ENCODE results near the gene LRRC31. TPM values are rescaled to one million over a fixed set of nuclear protein-coding genes. Genes with fewer than 3 reads are reported as not detected.

The LRRC31 gene
- total RNA-seq: not detected

DNA sequence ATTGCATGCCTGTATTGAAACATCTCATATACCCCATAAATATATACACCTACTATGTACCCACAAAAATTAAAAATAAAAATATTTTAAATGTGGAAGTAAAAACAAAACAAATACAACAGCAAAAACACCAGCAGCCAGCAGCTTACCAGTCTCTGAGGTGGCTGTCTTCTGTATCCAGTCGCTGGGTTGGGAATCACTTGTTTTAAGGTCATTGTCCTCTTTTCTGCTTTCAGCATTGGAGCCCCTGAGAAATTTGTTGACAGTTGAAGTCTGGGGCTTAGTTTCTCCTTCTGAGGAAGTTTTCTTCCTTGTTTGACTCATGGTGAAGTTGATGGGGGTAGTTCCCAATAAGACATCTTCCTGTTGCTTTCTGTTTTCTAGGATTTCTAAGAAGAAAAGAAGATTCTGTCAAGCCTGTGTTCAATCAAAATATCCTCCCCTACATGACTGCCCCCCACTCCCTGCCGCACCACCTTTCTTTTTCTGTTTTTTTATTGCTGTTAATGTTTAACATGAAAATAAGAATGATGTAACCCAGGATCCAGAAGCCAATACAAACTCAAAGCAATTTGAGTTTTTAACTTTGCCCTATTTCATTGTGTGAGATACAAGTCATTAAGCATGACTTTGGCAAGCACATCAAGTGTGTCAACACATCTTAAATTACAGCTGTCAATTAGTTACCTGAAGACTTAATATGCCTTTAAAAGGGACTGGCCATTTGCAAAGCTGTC lies at the start of gene LRRC31:
Gene LRRC31, minus strand, starts transcription at position 452 of the 737 bp plus-strand sequence. Its CDS starts 128 bp downstream, at position 324.
- ChIA-PET POLR2A (no interaction called here), CTCF (no interaction called here)
- Mint-ChIP-seq H3K4me3 (no peak within 1 kb of the TSS), H3K36me3 (ENCODE audit: low read depth) (no peaks in the 10 kb centered on the region), H3K4me1 (peaks cover 33% of the 10 kb centered on the region), H3K9me3 (no peaks in the 10 kb centered on the region), H3K27me3 (peaks cover 10% of the 10 kb centered on the region), H3K27ac (no peak within 1 kb of the TSS)
- DNase-seq: no peak

DNA sequence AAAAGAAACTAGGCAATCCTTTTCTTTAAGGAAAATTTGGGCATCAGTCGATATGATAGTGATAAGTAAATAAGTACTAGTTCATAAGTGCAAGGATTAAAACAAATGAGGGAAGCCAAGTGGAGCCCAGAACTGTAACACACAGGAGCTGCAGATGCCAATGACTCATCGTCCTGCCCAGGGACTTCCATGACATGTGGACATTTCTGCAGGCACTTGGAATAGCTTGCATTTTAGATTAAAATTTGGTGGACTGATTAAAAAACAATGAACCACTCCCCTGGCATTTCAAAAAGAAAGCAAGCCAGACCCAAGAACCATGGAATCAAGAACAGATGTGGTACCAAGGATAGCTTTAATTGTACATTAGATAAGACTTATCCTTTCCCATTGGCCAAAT lies 44.6 kb upstream of the LRRC31 start:
- ChIA-PET POLR2A (no interaction called here), CTCF (interaction anchor here (0.8 kb wide), 1 partner anchor 66 kb away, joined by 3 read pairs; no protein-coding TSS in a partner anchor)
- DNase-seq: no peak
- Mint-ChIP-seq H3K27ac (no peak overlapping the region), H3K27me3 (no peaks in the 10 kb centered on the region), H3K36me3 (ENCODE audit: low read depth) (no peaks in the 10 kb centered on the region), H3K4me3 (no peak overlapping the region), H3K4me1 (no peaks in the 10 kb centered on the region), H3K9me3 (no peaks in the 10 kb centered on the region)

DNA sequence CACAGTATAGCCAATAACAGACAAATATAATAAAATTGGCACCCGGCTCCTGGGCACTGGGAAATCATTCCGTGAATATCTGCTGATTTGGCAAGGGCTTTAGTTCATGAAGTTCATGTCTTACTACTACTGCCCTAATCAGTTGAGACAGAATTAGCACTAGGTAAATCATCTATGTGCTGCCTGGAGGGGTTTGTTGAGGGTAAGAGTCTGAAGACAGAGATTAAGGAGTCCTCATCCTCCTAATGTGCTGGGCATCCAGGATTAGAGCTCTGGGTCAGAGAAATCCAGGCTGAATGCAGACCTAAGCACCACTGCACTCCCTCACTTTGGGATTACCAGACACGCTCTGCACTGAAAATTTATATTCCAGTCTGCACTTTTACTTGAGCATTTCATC lies 43.6 kb upstream of the LRRC31 start:
- Mint-ChIP-seq H3K27me3 (no peaks in the 10 kb centered on the region), H3K4me1 (no peaks in the 10 kb centered on the region), H3K27ac (no peak overlapping the region), H3K4me3 (no peak overlapping the region), H3K36me3 (ENCODE audit: low read depth) (no peaks in the 10 kb centered on the region), H3K9me3 (no peaks in the 10 kb centered on the region)
- no peak for DNase-seq
- POLR2A ChIA-PET: no interaction called here
- CTCF ChIA-PET: no interaction called here

DNA sequence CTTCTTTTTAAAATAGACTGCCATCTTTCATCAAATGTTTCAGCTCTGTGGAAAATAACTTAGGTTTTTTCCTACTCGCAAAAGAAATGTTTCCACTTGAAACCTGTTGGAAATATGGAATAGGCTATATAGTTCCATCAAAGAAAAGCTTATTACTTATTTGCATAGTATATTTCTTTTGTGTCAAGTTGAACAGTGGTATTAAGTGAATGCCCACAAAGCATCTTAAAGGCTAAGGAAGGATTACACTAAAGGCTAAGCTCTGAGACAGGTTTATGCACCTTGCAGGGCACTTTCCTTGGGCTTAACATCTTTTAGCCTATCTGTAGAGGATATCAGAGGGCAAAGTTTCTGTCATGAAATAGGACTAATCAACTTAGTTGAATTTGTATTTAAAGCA lies 41.5 kb upstream of the LRRC31 start, which contains the start of gene SAMD7:
Gene SAMD7, plus strand, starts transcription at position 301 of the 400 bp plus-strand sequence. CDS start 7,927 bp downstream, outside the sequence.
- H3K4me1 Mint-ChIP-seq: no peaks in the 10 kb centered on the region
- POLR2A ChIA-PET: interaction anchor here (0.6 kb wide), 1 partner anchor 76 kb away, joined by 3 read pairs; no protein-coding TSS in a partner anchor

DNA sequence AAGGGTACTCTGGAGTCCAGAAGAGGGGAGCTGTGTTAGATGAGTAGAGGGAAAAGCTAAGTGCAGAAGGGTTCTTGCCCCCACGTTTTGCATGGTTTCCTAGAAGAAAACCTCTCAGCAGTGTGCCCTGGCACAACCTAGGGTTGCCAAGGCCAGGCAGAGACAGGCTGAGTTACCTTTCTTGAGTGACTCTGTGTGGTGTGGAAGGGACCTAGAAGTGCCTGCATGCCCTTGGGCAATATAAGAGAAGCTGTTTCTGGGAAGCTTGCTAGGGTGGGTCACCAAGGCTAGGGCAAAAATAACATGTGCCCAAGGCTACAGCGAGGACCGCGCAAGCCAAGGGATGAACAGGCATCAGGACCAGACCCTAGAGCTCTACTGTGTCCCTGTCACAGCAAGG lies 38.2 kb upstream of the LRRC31 start:
- Mint-ChIP-seq H3K27me3 (peaks cover 6% of the 10 kb centered on the region), H3K36me3 (ENCODE audit: low read depth) (no peaks in the 10 kb centered on the region), H3K4me3 (no peak overlapping the region), H3K27ac (no peak overlapping the region), H3K9me3 (no peaks in the 10 kb centered on the region), H3K4me1 (no peaks in the 10 kb centered on the region)
- DNase-seq: no peak
- ChIA-PET CTCF (no interaction called here), POLR2A (no interaction called here)

More for the DNA sequence above, 41.5 kb upstream of the LRRC31 start, which contains the start of gene SAMD7:
- DNase-seq: no peak
- no peak within 1 kb of the TSS for H3K27ac Mint-ChIP-seq
- no peak within 1 kb of the TSS for H3K4me3 Mint-ChIP-seq
- H3K27me3 Mint-ChIP-seq: peaks cover 1% of the 10 kb centered on the region
- no peaks in the 10 kb centered on the region for H3K9me3 Mint-ChIP-seq
- CTCF ChIA-PET: no interaction called here
- no peaks in the 10 kb centered on the region for H3K36me3 Mint-ChIP-seq (ENCODE audit: low read depth)

DNA sequence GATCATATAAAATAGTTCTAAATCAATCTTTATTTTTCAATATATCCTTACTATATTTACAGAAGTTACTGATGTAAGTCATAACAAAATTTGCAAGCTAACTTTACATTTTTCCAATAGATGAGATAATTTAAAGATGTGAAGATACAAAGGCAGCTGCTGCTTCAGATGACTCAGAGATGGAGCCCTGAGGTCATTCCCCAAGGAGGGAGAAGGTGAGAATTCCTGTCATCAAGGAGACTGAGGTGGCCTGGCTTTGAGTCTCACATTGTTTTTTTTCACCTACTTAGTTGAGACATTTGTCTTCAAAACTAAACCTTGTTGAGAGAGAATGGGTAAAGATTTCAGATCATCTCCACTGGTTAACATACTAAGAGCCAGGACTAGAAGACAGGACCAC lies 37.7 kb upstream of the LRRC31 start:
- ChIA-PET POLR2A (no interaction called here), CTCF (no interaction called here)
- peaks cover 6% of the 10 kb centered on the region for H3K27me3 Mint-ChIP-seq
- no peak overlapping the region for H3K27ac Mint-ChIP-seq
- no peaks in the 10 kb centered on the region for H3K9me3 Mint-ChIP-seq
- no peak overlapping the region for H3K4me3 Mint-ChIP-seq
- no peak for DNase-seq
- no peaks in the 10 kb centered on the region for H3K4me1 Mint-ChIP-seq
- no peaks in the 10 kb centered on the region for H3K36me3 Mint-ChIP-seq (ENCODE audit: low read depth)

DNA sequence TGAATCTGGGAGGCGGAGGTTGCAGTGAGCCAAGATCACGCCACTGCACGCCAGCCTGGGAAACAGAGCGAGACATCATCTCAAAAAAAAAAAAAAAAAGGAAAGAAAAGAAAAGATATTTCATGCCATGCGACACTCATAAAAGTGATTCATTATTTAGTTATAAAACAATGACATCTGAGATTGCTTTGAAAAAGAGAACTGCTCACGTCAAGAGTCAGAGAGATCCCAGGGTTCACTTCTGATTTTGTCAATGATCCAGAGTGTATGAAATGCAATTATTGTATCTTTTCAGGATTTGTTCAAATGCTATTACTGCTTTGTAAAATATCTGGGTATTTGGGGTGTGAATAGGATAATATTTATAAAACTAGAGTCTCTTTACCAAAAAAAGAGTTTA lies 35.7 kb upstream of the LRRC31 start:
- peaks cover 7% of the 10 kb centered on the region for H3K9me3 Mint-ChIP-seq
- H3K4me1 Mint-ChIP-seq: no peaks in the 10 kb centered on the region
- no peak overlapping the region for H3K27ac Mint-ChIP-seq
- CTCF ChIA-PET: no interaction called here
- POLR2A ChIA-PET: no interaction called here
- H3K27me3 Mint-ChIP-seq: peaks cover 6% of the 10 kb centered on the region
- DNase-seq: no peak
- no peak overlapping the region for H3K4me3 Mint-ChIP-seq
- H3K36me3 Mint-ChIP-seq (ENCODE audit: low read depth): peaks cover 4% of the 10 kb centered on the region

DNA sequence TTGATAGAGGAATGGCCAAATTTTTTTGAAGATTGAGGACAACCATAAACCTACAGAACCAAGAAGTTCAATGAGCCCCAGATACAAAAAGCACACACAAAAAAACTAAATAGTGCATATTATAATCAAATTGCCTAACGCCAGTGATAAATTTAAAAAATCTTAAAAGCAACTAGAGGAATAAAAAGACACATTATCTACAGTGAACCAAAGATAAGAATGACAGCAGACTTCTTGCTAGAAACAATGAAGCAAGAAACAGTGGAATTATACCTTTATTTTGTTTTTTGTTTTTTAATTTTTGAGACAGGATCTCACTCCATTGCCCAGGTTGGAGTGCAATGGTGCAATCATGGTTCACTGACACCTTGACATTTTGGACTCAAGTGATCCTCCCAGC lies 31.7 kb upstream of the LRRC31 start:
- H3K36me3 Mint-ChIP-seq (ENCODE audit: low read depth): peaks cover 4% of the 10 kb centered on the region
- H3K9me3 Mint-ChIP-seq: peaks cover 11% of the 10 kb centered on the region
- peaks cover 7% of the 10 kb centered on the region for H3K27me3 Mint-ChIP-seq
- no peak overlapping the region for H3K4me3 Mint-ChIP-seq
- ChIA-PET POLR2A (no interaction called here), CTCF (no interaction called here)
- H3K4me1 Mint-ChIP-seq: no peaks in the 10 kb centered on the region
- no peak for DNase-seq
- H3K27ac Mint-ChIP-seq: no peak overlapping the region

DNA sequence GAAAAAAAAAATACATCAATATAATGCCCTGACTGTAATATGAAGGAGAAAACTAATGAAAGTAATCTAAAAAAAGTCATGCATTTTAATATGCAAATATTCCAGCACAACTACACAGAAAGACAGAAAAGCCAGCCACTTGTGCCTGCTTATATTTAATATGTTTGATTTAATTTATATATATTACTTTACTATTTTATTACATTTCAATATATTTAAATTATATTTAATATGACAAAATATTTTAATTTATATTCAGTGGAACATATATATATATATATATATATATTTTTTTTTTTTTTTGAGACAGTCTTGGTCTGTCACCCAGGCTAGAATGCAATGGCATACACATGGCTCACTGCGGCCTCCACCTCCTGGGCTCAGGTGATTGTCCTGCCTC lies 27.5 kb upstream of the LRRC31 start:
- Mint-ChIP-seq H3K4me1 (no peaks in the 10 kb centered on the region), H3K4me3 (no peak overlapping the region), H3K36me3 (ENCODE audit: low read depth) (peaks cover 4% of the 10 kb centered on the region), H3K27me3 (peaks cover 3% of the 10 kb centered on the region), H3K9me3 (peaks cover 11% of the 10 kb centered on the region), H3K27ac (no peak overlapping the region)
- no peak for DNase-seq
- ChIA-PET CTCF (no interaction called here), POLR2A (no interaction called here)

DNA sequence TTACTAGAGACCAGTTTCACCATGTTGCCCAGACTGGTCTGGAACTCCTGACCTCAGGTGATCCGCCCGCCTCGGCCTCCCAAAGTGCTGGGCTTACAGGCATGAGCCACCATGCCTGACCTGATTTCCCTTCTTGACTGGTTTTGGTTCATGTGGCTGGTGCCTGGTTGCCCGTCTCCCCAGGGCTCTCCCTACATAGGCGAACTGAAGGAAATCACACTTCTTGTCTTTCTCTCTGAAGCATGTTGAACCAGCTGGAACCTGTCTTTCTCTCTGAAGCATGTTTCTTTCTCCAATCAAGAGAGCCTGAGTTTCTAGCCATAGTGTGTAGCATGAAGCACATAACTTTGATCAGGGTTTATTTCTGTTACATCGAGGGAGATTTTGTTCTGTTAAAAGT lies 25.3 kb upstream of the LRRC31 start:
- Mint-ChIP-seq H3K36me3 (ENCODE audit: low read depth) (no peaks in the 10 kb centered on the region), H3K9me3 (peaks cover 4% of the 10 kb centered on the region), H3K4me3 (no peak overlapping the region), H3K4me1 (no peaks in the 10 kb centered on the region), H3K27ac (no peak overlapping the region), H3K27me3 (peaks cover 3% of the 10 kb centered on the region)
- ChIA-PET CTCF (no interaction called here), POLR2A (no interaction called here)
- no peak for DNase-seq

DNA sequence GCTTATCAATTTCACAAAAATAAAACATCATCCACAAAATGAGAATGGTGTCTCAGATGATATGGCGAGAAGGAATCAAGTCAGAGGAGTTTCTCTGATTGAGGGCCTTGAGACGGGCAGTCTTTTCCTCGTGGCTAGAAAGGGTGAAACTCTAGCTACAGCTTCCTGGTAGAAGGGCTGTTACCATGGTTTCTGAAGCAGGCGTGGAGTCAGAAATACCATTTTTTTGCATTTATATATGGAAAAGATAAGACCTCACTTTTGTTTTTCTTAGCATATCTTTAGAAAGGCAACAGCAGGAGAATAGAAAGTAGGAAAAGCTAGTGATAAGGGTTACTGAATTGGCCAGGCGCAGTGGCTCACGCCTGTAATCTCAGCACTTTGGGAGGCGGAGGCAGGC lies 24.4 kb upstream of the LRRC31 start:
- ChIA-PET POLR2A (no interaction called here), CTCF (interaction anchor here (0.6 kb wide), 1 partner anchor 299 kb away, joined by 3 read pairs; no protein-coding TSS in a partner anchor)
- peaks cover under 1% of the 10 kb centered on the region for H3K9me3 Mint-ChIP-seq
- H3K36me3 Mint-ChIP-seq (ENCODE audit: low read depth): no peaks in the 10 kb centered on the region
- no peak for DNase-seq
- no peaks in the 10 kb centered on the region for H3K4me1 Mint-ChIP-seq
- H3K27ac Mint-ChIP-seq: no peak overlapping the region
- peaks cover 2% of the 10 kb centered on the region for H3K27me3 Mint-ChIP-seq
- H3K4me3 Mint-ChIP-seq: no peak overlapping the region

DNA sequence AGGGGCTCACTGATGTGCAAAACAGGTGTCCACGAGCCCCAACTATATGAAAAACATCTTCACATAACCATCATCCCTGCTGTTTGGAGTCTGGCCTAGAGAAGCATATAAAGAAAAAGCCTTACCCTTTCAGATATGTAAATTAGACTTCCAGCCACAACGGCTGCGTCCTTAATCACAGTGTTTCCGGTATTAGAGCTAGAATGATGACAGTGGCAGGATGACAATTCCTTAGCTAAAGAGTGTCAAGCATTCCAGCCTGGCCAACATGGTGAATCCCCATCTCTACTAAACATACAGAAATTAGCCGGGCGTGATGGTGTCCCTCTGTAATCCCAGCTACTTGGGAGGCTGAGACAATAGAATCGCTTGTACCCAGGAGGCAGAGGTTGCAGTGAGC lies 22.2 kb upstream of the LRRC31 start:
- no peaks in the 10 kb centered on the region for H3K36me3 Mint-ChIP-seq (ENCODE audit: low read depth)
- DNase-seq: no peak
- H3K4me3 Mint-ChIP-seq: no peak overlapping the region
- ChIA-PET CTCF (interaction anchor here (0.6 kb wide), 1 partner anchor 299 kb away, joined by 3 read pairs; no protein-coding TSS in a partner anchor), POLR2A (no interaction called here)
- no peak overlapping the region for H3K27ac Mint-ChIP-seq
- H3K4me1 Mint-ChIP-seq: no peaks in the 10 kb centered on the region
- peaks cover 2% of the 10 kb centered on the region for H3K27me3 Mint-ChIP-seq
- no peaks in the 10 kb centered on the region for H3K9me3 Mint-ChIP-seq

DNA sequence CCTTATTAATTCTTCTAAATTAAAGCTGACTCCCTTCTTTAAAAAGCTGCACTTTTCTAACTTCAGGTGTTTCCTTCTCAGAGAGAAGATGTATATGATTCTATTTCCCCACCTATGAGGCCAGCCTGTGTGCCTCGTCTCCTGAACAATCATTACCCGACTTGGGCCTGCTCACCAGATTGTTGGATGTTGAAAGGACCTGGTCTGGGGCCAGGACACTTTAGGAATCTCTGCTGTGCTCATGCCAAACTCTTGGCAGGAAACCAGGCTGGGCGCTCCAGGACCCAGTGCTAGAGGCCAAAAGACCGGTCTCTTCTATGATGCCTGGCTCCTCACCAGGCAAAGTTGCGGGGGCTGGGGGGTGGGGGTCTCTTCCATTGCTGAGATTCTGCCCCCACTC lies 16.9 kb upstream of the LRRC31 start:
- POLR2A ChIA-PET: no interaction called here
- no peaks in the 10 kb centered on the region for H3K36me3 Mint-ChIP-seq (ENCODE audit: low read depth)
- no peak for DNase-seq
- H3K4me3 Mint-ChIP-seq: no peak overlapping the region
- no peaks in the 10 kb centered on the region for H3K9me3 Mint-ChIP-seq
- CTCF ChIA-PET: no interaction called here
- no peak overlapping the region for H3K27ac Mint-ChIP-seq
- no peaks in the 10 kb centered on the region for H3K4me1 Mint-ChIP-seq
- no peaks in the 10 kb centered on the region for H3K27me3 Mint-ChIP-seq

DNA sequence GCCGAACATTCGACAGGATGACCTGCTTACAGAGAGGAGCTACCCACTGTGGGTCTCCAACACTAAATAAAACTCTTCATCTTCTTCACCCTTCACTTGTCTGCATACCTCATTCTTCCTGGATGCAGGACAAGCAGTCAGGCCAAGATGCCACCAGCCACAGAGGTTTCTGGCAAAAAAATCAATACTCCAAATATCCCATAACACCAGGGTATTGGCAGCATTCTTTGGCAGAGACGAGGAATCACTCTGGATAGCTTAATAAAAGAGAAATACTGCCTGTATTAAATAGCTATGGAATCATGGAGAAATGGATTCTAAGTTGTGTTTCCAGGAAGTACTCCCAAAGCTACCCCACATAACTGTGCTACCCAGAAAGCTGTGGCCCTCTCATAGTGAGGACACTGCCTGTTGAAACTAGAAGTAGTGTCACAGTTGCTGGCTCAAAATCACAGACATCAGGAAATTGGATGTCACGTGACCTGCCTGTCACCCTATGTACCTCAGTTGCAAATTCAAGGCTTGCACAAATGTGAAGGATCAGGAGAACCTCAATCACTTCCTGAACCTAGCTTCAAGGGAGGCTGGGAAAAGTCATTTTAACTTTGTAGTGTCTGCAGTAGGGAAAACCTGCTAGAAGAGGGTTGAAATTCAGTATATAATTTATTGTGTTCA lies 11.0 kb upstream of the LRRC31 start:
- no peak overlapping the region for H3K27ac Mint-ChIP-seq
- no peaks in the 10 kb centered on the region for H3K4me1 Mint-ChIP-seq
- H3K9me3 Mint-ChIP-seq: no peaks in the 10 kb centered on the region
- H3K36me3 Mint-ChIP-seq (ENCODE audit: low read depth): no peaks in the 10 kb centered on the region
- CTCF ChIA-PET: no interaction called here
- POLR2A ChIA-PET: no interaction called here
- H3K27me3 Mint-ChIP-seq: no peaks in the 10 kb centered on the region
- DNase-seq: no peak
- no peak overlapping the region for H3K4me3 Mint-ChIP-seq
